Nephron (organoid): Measurements from ENCODE around the gene RHBDF2.

Experiments
- H3K27ac Mint-ChIP-seq, 3 experiments: 2 replicates each; pipeline ENCODE4 v1.8.0; 2020; ENCODE audit warnings: mixed read lengths in 3 of 3, mild to moderate bottlenecking in 2 of 3, moderate library complexity in 1 of 3
- H3K27me3 Mint-ChIP-seq: 2 replicates; pipeline ENCODE4 v1.8.0; 2021; ENCODE audit warnings: low read depth, mild to moderate bottlenecking, moderate library complexity, mixed read lengths
- H3K36me3 Mint-ChIP-seq: 2 replicates; pipeline ENCODE4 v1.8.0; 2020; ENCODE audit warnings: low read depth, mixed read lengths
- H3K4me1 Mint-ChIP-seq: 2 replicates; pipeline ENCODE4 v1.8.0; 2020; ENCODE audit warnings: mixed read lengths
- H3K4me3 Mint-ChIP-seq, 3 experiments: 2 replicates each; pipeline ENCODE4 v1.8.0; 2020; ENCODE audit warnings: mild to moderate bottlenecking in 3 of 3, mixed read lengths in 3 of 3, moderate library complexity in 2 of 3
- H3K9me3 Mint-ChIP-seq: 2 replicates; pipeline ENCODE4 v1.8.0; 2020; ENCODE audit warnings: mixed read lengths
- TF ChIP-seq, protein P1 (sequence below), 3 experiments: fragments of 200-600 bp; sonication (generic); IDR thresholded peaks; one replicate each; pipeline ENCODE4 v1.5.0; 2021; ENCODE audit warnings: antibody characterized with exemption in 3 of 3; ENCODE audit not compliant: unreplicated experiment in 3 of 3

The RHBDF2 gene

DNA sequence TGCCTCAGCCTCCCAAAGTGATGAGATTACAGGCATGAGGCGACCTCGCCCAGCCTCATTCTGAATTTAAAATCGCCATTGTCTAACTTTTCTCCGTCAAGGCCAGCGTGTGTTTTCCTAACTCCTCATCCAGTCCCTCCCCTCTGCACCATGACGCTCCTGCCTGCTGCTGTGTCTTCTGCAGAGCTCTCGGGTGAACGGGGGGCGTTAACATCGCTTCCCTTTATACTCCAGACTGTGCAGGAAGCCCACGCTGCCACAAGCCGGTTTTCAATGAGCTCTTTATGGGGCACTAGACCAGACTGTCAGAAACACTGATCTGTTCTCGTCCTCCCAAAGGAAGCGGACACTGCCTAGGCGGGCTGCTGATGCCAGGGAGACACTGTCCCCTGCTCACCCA lies 20.6 kb downstream of the RHBDF2 start:
- Mint-ChIP-seq H3K36me3 (no peaks in the 10 kb centered on the region), H3K27ac (peak overlapping the region; percentile 11 to 62 (median 37)), H3K4me1 (peaks cover 12% of the 10 kb centered on the region)

DNA sequence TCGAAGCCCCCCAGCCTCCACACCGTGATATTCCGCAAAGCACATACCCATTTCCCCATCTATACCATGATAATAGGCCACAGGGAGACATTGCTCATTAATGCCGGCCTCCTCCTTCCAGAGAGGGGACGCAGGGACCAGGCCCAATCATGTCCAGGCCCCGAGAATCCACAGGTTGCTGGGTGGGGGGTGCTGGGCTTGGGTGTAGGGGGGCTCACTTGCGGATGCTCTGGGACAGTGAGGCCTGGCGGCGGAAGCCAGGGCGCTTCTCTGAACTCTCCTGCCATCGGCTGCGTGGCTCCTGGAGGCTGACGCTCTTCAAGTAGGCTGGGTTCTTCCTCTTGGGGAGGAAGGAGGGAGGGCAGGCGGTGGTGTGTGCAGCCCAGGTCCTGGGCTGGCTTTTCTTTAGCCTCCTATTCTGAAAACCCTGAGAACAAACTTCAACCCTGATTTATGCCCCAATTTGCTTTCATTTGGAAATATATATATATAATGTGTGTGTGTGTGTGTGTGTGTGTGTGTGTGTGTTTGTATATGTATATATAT lies 21.6 kb downstream of the RHBDF2 start:
- H3K27me3 Mint-ChIP-seq = peaks cover 3% of the 10 kb centered on the region
- peaks cover 12% of the 10 kb centered on the region for H3K4me1 Mint-ChIP-seq

More for the DNA sequence above, 20.6 kb downstream of the RHBDF2 start:
- TF ChIP-seq, protein P1, sequence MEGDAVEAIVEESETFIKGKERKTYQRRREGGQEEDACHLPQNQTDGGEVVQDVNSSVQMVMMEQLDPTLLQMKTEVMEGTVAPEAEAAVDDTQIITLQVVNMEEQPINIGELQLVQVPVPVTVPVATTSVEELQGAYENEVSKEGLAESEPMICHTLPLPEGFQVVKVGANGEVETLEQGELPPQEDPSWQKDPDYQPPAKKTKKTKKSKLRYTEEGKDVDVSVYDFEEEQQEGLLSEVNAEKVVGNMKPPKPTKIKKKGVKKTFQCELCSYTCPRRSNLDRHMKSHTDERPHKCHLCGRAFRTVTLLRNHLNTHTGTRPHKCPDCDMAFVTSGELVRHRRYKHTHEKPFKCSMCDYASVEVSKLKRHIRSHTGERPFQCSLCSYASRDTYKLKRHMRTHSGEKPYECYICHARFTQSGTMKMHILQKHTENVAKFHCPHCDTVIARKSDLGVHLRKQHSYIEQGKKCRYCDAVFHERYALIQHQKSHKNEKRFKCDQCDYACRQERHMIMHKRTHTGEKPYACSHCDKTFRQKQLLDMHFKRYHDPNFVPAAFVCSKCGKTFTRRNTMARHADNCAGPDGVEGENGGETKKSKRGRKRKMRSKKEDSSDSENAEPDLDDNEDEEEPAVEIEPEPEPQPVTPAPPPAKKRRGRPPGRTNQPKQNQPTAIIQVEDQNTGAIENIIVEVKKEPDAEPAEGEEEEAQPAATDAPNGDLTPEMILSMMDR (IDR thresholded peaks at IDR 0.05; ENCODE audit: unreplicated experiment in 3 of 3) = no peak
- Mint-ChIP-seq H3K9me3 (no peaks in the 10 kb centered on the region), H3K27me3 (peaks cover 3% of the 10 kb centered on the region), H3K4me3 (no peak overlapping the region)

DNA sequence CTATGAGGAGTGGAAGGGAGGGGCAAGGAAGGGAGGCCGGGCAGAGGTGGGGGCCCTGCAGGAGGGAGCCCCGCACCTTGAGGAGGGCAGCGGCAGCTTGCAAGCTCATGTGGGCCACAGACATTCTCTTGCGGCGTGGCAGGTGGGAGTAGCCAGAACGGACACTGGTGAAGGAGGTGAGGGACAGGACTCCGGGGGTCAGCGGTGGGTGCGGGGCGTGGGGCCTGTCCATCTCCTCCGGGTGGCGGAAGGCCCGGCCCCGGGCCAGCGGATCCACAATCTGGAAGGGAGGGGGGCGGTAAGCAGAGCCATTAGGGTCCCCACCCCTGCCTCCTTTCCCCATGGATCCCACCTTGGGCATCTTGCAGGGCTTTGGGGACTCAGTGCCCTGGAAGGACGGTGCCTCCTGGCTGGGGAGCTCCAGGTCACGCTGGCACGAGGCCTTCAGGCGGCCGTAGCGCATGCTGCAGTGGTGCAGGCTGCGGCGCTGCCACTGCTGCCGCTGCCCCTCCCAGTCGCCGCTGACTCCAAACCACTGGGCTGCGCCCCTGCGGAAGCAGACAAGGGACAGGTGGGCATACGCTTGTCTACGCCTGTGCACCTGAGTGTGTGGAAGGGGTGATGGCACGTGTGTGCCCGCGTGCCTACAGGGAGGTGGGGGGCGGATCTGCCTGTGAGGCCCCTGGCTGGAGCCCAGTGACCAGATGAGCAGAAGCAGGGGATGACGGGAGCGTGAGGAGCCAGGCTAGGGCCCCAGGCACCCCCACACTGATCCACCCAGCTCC lies 22.3 kb downstream of the RHBDF2 start:
- Mint-ChIP-seq H3K4me1 (peaks cover 12% of the 10 kb centered on the region), H3K27me3 (peaks cover 3% of the 10 kb centered on the region), H3K27ac (no peak overlapping the region), H3K4me3 (no peak overlapping the region), H3K36me3 (no peaks in the 10 kb centered on the region), H3K9me3 (no peaks in the 10 kb centered on the region)
- TF ChIP-seq, protein P1 (IDR thresholded peaks at IDR 0.05; ENCODE audit: unreplicated experiment in 3 of 3) = no peak

More for the DNA sequence above, 21.6 kb downstream of the RHBDF2 start:
- TF ChIP-seq, protein P1 (IDR thresholded peaks at IDR 0.05; ENCODE audit: unreplicated experiment in 3 of 3) = no peak
- Mint-ChIP-seq H3K36me3 (no peaks in the 10 kb centered on the region), H3K4me3 (no peak overlapping the region), H3K9me3 (no peaks in the 10 kb centered on the region), H3K27ac (no peak overlapping the region)

DNA sequence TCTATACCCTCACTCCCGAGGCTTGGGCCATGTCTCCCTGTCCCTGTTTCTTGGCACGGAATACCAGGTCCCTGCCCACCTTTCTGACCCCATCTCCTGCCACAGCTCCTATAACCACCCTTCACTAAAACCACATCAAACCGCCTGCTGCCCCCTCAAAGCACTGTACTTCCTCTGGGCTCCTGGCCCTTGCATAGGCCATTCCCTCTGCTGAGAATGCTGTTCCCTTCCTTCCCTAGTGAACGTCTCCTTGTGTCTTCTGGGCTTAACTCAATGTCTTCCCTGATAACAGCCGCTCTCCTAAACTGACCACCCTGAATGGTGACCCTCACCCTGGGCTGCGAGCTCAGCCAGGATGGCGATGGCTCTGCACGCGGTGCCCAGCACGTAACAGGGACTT lies 23.1 kb downstream of the RHBDF2 start:
- no peak overlapping the region for H3K27ac Mint-ChIP-seq
- TF ChIP-seq, protein P1 (IDR thresholded peaks at IDR 0.05; ENCODE audit: unreplicated experiment in 3 of 3) = no peak
- H3K9me3 Mint-ChIP-seq = no peaks in the 10 kb centered on the region
- H3K36me3 Mint-ChIP-seq = no peaks in the 10 kb centered on the region
- peaks cover 12% of the 10 kb centered on the region for H3K4me1 Mint-ChIP-seq
- no peak overlapping the region for H3K4me3 Mint-ChIP-seq
- H3K27me3 Mint-ChIP-seq = no peaks in the 10 kb centered on the region

DNA sequence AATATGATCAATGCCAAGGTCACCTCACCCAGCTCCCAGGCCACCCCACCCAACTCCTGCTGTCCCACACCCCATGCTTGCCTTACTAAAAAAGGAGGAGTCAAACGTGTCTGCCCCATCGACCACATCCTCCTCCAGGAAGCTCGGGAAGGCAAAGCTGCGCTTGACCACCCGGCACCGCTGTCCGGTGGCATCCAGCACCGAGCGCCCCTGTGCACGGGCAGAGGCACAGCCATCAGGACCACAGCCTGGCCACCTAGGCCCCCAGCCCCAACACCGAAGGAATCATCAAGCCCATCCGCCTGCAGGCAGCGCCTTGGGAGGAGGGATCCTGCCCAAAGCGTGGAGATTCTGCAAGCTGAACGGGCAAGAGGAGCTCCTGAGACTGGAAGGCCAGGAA lies 23.6 kb downstream of the RHBDF2 start:
- H3K9me3 Mint-ChIP-seq = no peaks in the 10 kb centered on the region
- no peaks in the 10 kb centered on the region for H3K27me3 Mint-ChIP-seq
- H3K36me3 Mint-ChIP-seq = no peaks in the 10 kb centered on the region

More for the DNA sequence above, 23.6 kb downstream of the RHBDF2 start:
- peaks cover 12% of the 10 kb centered on the region for H3K4me1 Mint-ChIP-seq
- no peak overlapping the region for H3K27ac Mint-ChIP-seq
- H3K4me3 Mint-ChIP-seq = no peak overlapping the region
- TF ChIP-seq, protein P1 (IDR thresholded peaks at IDR 0.05; ENCODE audit: unreplicated experiment in 3 of 3) = no peak
